ENCODE measurements around the gene TRIO.
A peak's percentile ranks its signal among the peaks of the same experiment; 100 is the strongest.

The TRIO gene

GRCh38 chr5:14322437-14323187 is 179.5 kb downstream of the TRIO start:
- no peak for TF ChIP-seq CTCF (IDR thresholded peaks at IDR 0.05; ENCODE audit: insufficient read depth, low read length, poor library complexity, severe bottlenecking)
- H3K36me3 ChIP-seq (ENCODE audit: control insufficient read depth, insufficient read depth, low read length) = peaks cover 29% of the 10 kb centered on the region
- DNase-seq (ENCODE audit: extremely low read depth, insufficient read length) = no peak
- no peak overlapping the region for H3K4me3 ChIP-seq (replicated peaks; ENCODE audit: low read depth, low read length)
- no peaks in the 10 kb centered on the region for H3K27me3 ChIP-seq (replicated peaks; ENCODE audit: control insufficient read depth, insufficient read depth, low read length)

GRCh38 chr5:14323466-14323865 is 180.3 kb downstream of the TRIO start:
- TF ChIP-seq CTCF (IDR thresholded peaks at IDR 0.05; ENCODE audit: insufficient read depth, low read length, poor library complexity, severe bottlenecking) = no peak
- peaks cover 29% of the 10 kb centered on the region for H3K36me3 ChIP-seq (ENCODE audit: control insufficient read depth, insufficient read depth, low read length)
- DNase-seq (ENCODE audit: extremely low read depth, insufficient read length) = no peak
- no peak overlapping the region for H3K4me3 ChIP-seq (replicated peaks; ENCODE audit: low read depth, low read length)
- no peaks in the 10 kb centered on the region for H3K27me3 ChIP-seq (replicated peaks; ENCODE audit: control insufficient read depth, insufficient read depth, low read length)

- Histone ChIP-seq H3K36me3 (ENCODE audit: control insufficient read depth, insufficient read depth, low read length) (peaks cover 29% of the 10 kb centered on the region), H3K4me3 (replicated peaks; ENCODE audit: low read depth, low read length) (no peak overlapping the region), H3K27me3 (replicated peaks; ENCODE audit: control insufficient read depth, insufficient read depth, low read length) (no peaks in the 10 kb centered on the region)
- no peak for TF ChIP-seq CTCF (IDR thresholded peaks at IDR 0.05; ENCODE audit: insufficient read depth, low read length, poor library complexity, severe bottlenecking)
- no peak for DNase-seq (ENCODE audit: extremely low read depth, insufficient read length)
Observed at GRCh38 chr5:14325369-14325768, 182.2 kb downstream of the TRIO start.

- Histone ChIP-seq H3K4me3 (replicated peaks; ENCODE audit: low read depth, low read length) (no peak overlapping the region), H3K36me3 (ENCODE audit: control insufficient read depth, insufficient read depth, low read length) (peaks cover 23% of the 10 kb centered on the region), H3K27me3 (replicated peaks; ENCODE audit: control insufficient read depth, insufficient read depth, low read length) (no peaks in the 10 kb centered on the region)
- DNase-seq (ENCODE audit: extremely low read depth, insufficient read length) = no peak
- TF ChIP-seq CTCF (IDR thresholded peaks at IDR 0.05; ENCODE audit: insufficient read depth, low read length, poor library complexity, severe bottlenecking) = peak; percentile 35
Observed at GRCh38 chr5:14326035-14326903, 183.1 kb downstream of the TRIO start.

- H3K4me3 ChIP-seq (replicated peaks; ENCODE audit: low read depth, low read length) = no peak overlapping the region
- H3K36me3 ChIP-seq (ENCODE audit: control insufficient read depth, insufficient read depth, low read length) = peaks cover 21% of the 10 kb centered on the region
- no peaks in the 10 kb centered on the region for H3K27me3 ChIP-seq (replicated peaks; ENCODE audit: control insufficient read depth, insufficient read depth, low read length)
- DNase-seq (ENCODE audit: extremely low read depth, insufficient read length) = no peak
- TF ChIP-seq CTCF (IDR thresholded peaks at IDR 0.05; ENCODE audit: insufficient read depth, low read length, poor library complexity, severe bottlenecking) = no peak
Observed at GRCh38 chr5:14327624-14328023, 184.5 kb downstream of the TRIO start.
